SH-SY5Y (cell line): Measurements from ENCODE around the gene SLC38A3.

Experiments used
- GATA2 ChIP-seq: IDR thresholded peaks from 2 replicates; pipeline ENCODE4 v1.6.1; 2011; ENCODE audit warnings: mild to moderate bottlenecking, low read depth, low read length
- GATA3 ChIP-seq: IDR thresholded peaks from 2 replicates; pipeline ENCODE4 v1.6.1; 2011; ENCODE audit warnings: low read depth, mild to moderate bottlenecking, low read length, moderate library complexity

SLC38A3 gene

GRCh38 chr3:50204804-50205412 lies at the start of gene SLC38A3:
SLC38A3 (plus strand) TSS chr3:50205271; CDS start chr3:50214200, 8,929 bp downstream.
- no peak for TF ChIP-seq GATA3
- TF ChIP-seq GATA2, result no peak

DNA sequence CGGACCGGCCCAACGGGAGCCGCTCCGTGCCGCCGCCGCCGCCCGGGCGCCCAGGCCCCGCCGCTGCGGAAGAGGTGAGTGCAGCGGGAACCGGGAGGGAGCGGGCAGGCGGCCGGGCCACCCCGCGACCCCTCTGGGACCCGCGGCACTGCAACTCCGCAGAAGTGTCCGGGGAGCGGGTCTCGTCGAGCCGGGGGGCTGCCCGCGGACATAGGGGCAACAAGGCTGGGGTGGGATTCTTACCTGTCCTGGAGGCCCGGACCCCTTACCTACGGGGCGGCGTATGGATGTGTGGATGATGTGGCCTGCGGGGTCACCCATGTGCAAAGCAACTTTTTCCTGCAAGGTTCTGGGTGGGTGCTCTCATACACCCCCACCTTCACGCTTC lies 49.6 kb upstream of the SLC38A3 start:
- TF ChIP-seq GATA2 (no peak), GATA3 (no peak)

GRCh38 chr3:50155891-50156290 lies 49.2 kb upstream of the SLC38A3 start:
- TF ChIP-seq GATA2, result no peak
- TF ChIP-seq GATA3, result no peak

DNA sequence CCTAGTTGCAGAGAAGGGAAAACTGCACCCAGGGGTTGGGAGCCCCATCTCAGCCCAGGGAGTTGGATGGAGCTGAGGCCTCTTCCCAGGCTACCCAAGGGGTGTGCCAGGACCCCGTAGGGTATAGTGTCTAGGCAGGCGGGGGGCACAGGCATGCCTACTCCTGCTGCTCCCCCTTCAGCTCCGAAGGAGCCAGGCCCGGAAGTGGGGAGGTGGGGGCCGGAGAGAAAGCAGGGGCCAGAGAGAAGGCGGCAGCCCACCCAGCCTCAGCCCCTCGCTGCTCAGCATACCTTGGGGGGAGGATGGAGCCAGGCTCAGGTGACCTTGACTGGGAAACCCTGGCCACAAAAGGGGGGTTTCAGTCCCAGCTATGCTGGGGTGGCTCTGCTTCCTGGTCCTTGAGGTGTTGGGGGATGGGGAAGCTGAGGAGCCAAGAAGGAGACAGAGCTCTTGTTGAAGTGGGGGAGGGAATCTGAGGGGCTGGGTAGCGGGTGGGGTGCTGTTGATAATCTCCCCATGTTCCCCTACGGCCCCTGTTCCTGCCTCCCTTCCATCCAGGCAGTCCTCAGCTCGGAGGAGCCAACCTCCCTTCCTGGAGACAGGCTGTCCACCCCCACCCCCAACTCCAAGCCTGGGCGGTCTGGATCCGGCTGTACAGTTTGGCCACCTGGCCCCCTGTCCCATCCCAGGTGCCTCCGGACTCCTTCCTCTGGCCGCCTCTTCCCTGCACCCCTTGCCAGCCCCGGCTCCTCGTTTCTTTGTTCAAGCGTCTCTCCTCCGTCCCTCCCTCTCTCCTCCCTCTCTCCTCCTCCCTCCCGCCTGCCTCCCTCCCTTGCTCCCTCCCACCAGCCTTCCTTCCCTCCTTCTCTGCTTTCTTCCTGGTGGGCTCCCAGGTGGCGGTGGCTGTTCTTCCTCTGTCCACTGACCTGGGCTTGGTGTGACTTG lies 48.2 kb upstream of the SLC38A3 start:
- TF ChIP-seq GATA2, result no peak
- TF ChIP-seq GATA3, result no peak

GRCh38 chr3:50157827-50158529 lies 47.1 kb upstream of the SLC38A3 start:
- no peak for TF ChIP-seq GATA2

- no peak for TF ChIP-seq GATA2
- no peak for TF ChIP-seq GATA3
Measured at GRCh38 chr3:50158530-50159146, 46.4 kb upstream of the SLC38A3 start.

GRCh38 chr3:50160561-50160983 lies 44.5 kb upstream of the SLC38A3 start:
- TF ChIP-seq GATA3 (no peak), GATA2 (no peak)

GRCh38 chr3:50161320-50161719 lies 43.8 kb upstream of the SLC38A3 start:
- TF ChIP-seq GATA3, result no peak
- TF ChIP-seq GATA2, result no peak

DNA sequence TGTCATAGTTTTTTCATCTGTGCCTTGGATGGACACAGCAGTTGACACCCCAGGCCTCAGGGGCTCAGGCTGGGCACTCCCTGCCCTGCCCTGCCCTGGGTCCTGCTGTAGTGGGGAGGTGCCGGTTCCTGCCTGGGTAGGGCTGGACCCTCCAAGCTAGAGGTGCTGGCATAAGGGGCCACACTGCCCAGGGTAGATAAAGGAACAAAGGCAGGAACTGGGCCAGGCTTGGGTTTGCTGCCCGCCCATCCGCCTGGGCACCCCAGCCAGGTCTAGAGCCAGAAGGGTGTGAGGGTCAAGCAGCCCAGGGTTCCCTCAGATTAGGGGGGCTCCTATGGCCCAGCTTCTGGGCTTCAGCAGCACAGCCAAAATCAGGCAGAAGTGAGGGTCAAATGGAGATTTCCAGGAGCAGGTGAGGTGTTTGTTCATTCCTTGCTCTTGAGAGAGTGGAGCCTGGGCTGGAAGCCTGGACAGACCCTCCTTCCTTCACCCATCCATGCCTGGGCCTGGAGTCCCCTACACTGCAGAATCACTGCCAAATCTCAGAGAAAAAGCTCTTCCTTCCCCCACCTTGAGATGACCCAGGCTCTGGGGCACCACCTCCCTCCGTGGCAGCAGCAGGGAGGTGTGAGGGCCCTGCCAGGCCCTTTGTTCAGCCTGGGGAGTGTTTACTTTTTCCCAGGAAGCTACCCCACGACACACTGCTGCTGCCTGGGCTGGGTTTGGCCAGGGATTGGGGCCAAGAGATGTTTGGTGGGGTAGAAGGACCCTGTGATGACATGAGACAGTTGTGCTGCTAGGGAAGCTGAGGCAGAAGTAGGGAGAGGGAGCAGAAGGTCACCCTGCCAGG lies 42.8 kb upstream of the SLC38A3 start:
- TF ChIP-seq GATA2 (no peak), GATA3 (no peak)

GRCh38 chr3:50163572-50164455 lies 41.3 kb upstream of the SLC38A3 start:
- TF ChIP-seq GATA3, result no peak
- no peak for TF ChIP-seq GATA2

DNA sequence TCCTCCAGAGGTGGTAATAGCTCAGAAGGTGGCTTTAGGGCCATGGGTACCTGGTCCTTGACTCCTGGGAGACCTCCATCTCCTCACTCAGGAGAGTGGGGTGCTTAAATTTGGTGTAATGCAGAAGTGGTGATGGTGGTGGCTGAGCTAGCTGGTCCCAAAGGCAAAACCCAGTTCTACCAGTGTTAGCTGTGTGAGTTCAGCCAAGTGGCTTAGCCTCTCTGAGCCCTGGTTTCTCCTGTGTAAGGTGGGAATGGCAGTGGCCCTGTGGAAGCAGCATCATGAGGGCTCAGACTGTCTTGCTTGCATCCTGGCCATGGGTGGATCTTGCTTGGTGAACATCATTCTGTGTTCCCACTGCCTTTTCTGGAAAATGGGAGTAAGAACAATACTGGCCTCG lies 40.6 kb upstream of the SLC38A3 start:
- TF ChIP-seq GATA2, result no peak
- no peak for TF ChIP-seq GATA3
